ENCODE results near the gene ATP8A2.

Gene ATP8A2

DNA sequence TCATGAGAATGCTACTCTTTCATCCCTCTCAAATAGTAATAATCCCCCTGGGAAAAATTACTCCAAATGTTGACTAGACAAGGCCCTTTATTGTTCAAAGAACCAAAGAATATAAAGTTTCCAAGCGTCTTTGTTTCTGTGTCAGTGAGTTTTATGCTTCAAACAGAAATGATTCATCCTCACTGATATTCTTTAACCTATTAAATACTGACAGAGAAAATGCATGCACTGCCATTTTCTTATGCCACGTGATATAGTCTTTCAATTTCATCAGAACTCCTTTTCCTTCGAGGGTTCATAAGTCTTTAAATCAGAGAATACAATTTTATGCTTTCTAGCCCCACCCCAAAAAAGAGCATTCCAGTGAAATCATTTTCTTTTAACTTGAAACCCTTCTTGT is 468.5 kb downstream of the ATP8A2 start:
- intact Hi-C loops (cut with DNase I; ENCODE audit: low total_unique reads): no loop called here
- Histone ChIP-seq H3K27ac (no peak overlapping the region), H3K36me3 (no peaks in the 10 kb centered on the region), H3K27me3 (no peaks in the 10 kb centered on the region), H3K9me3 (no peaks in the 10 kb centered on the region), H3K4me3 (no peak overlapping the region), H3K4me1 (no peaks in the 10 kb centered on the region)
- TF ChIP-seq, protein P1, sequence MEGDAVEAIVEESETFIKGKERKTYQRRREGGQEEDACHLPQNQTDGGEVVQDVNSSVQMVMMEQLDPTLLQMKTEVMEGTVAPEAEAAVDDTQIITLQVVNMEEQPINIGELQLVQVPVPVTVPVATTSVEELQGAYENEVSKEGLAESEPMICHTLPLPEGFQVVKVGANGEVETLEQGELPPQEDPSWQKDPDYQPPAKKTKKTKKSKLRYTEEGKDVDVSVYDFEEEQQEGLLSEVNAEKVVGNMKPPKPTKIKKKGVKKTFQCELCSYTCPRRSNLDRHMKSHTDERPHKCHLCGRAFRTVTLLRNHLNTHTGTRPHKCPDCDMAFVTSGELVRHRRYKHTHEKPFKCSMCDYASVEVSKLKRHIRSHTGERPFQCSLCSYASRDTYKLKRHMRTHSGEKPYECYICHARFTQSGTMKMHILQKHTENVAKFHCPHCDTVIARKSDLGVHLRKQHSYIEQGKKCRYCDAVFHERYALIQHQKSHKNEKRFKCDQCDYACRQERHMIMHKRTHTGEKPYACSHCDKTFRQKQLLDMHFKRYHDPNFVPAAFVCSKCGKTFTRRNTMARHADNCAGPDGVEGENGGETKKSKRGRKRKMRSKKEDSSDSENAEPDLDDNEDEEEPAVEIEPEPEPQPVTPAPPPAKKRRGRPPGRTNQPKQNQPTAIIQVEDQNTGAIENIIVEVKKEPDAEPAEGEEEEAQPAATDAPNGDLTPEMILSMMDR (IDR thresholded peaks at IDR 0.05): no peak
- no peak for DNase-seq

- no peak for DNase-seq
- no peaks in the 10 kb centered on the region for H3K27me3 ChIP-seq
- intact Hi-C loops (cut with DNase I; ENCODE audit: low total_unique reads): no loop called here
- TF ChIP-seq, protein P1 (IDR thresholded peaks at IDR 0.05): no peak
- H3K9me3 ChIP-seq: no peaks in the 10 kb centered on the region
- no peak overlapping the region for H3K4me3 ChIP-seq
- H3K36me3 ChIP-seq: no peaks in the 10 kb centered on the region
- H3K27ac ChIP-seq: no peak overlapping the region
- H3K4me1 ChIP-seq: no peaks in the 10 kb centered on the region
Observed at GRCh38 chr13:25840931-25841330, 469.2 kb downstream of the ATP8A2 start.

DNA sequence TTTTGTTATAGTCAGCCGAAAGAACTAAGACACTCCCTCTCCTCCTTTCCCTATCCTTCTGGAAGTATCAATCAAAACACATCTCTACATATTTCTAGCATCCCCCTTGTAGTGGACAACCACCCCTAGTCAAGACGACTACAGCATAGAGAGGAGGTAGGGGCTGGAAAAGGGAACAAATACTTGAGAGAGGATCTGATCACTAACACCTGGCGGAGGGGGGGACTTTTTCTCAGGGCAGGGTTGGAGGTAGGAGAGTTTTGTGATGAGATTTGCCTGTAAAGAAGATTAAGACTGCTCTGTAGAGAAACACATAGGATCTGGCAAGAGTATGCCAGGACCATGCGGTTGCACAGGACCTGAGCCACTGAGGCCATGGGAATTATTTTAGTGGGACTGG is 471.9 kb downstream of the ATP8A2 start:
- Histone ChIP-seq H3K9me3 (no peaks in the 10 kb centered on the region), H3K27ac (no peak overlapping the region), H3K4me1 (no peaks in the 10 kb centered on the region), H3K27me3 (no peaks in the 10 kb centered on the region), H3K36me3 (no peaks in the 10 kb centered on the region), H3K4me3 (no peak overlapping the region)
- TF ChIP-seq, protein P1 (IDR thresholded peaks at IDR 0.05): no peak
- DNase-seq: no peak
- intact Hi-C loops (cut with DNase I; ENCODE audit: low total_unique reads): no loop called here

GRCh38 chr13:25844559-25845434 is 473.0 kb downstream of the ATP8A2 start:
- no peak overlapping the region for H3K4me3 ChIP-seq
- TF ChIP-seq, protein P1 (IDR thresholded peaks at IDR 0.05): no peak
- intact Hi-C loops (cut with DNase I; ENCODE audit: low total_unique reads): no loop called here
- no peaks in the 10 kb centered on the region for H3K4me1 ChIP-seq
- H3K27me3 ChIP-seq: no peaks in the 10 kb centered on the region
- H3K36me3 ChIP-seq: no peaks in the 10 kb centered on the region
- no peaks in the 10 kb centered on the region for H3K9me3 ChIP-seq
- DNase-seq: no peak
- H3K27ac ChIP-seq: no peak overlapping the region

DNA sequence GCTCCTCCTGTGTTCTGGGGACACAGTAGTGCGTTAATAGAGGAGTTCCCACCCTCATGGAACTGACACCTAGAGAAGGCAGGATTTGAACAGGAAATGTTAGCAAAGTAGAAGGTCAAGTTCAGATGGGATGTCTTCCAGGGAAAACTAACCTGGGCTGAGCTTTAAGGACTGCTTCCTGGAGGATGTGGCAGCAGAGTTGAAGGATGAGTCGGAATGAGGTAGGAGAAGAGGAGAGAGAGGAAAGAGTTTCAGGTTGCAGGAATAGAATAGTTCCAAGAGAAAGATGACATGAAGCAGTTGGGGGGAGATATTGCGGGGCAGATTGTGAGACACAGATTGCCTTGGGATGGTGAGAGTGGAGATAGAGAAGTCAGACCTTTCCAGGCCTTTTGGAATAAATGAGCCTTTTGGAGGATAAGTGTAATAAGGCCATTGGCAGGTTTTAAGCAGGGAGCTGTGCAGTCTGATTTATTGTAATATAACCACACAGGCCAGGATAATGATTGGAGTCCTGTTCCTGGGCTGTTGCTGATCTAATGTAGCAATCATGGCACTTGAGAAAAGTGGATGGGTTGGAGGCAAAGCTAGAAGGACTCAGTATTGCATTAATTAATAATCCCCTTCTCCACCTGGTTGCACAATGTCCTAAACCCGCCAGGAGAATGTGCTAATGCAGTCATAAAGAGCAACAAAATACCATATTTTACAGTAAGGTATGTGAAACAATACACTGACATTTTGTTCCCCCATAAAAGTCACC is 474.6 kb downstream of the ATP8A2 start:
- Histone ChIP-seq H3K27ac (no peak overlapping the region), H3K36me3 (no peaks in the 10 kb centered on the region), H3K27me3 (no peaks in the 10 kb centered on the region), H3K9me3 (no peaks in the 10 kb centered on the region), H3K4me1 (no peaks in the 10 kb centered on the region), H3K4me3 (no peak overlapping the region)
- DNase-seq: no peak
- intact Hi-C loops (cut with DNase I; ENCODE audit: low total_unique reads): no loop called here
- TF ChIP-seq, protein P1 (IDR thresholded peaks at IDR 0.05): no peak

Measured in tibial artery (tissue), 4 donors.